Chondrocyte (in vitro differentiated cells): ENCODE data around the gene KAZN. TPM values are rescaled to one million over a fixed set of nuclear protein-coding genes. Genes with fewer than 3 reads are reported as not detected.
A peak's percentile ranks its signal among the peaks of the same experiment; 100 is the strongest.

Source experiments
- DNase-seq: peaks from one replicate; pipeline ENCODE4 v3.0.0; 2021; ENCODE audit warnings: mixed read lengths, low spot score
- H3K27ac Mint-ChIP-seq: one replicate; pipeline ENCODE4 v1.8.0; 2021; ENCODE audit warnings: mild to moderate bottlenecking, moderate library complexity, mixed read lengths; ENCODE audit not compliant: unreplicated experiment
- H3K27me3 Mint-ChIP-seq: 2 replicates; pipeline ENCODE4 v1.8.0; 2021; ENCODE audit warnings: low read depth, mixed read lengths
- H3K36me3 Mint-ChIP-seq: 2 replicates; pipeline ENCODE4 v1.8.0; 2021; ENCODE audit warnings: low read depth, mixed read lengths
- H3K4me1 Mint-ChIP-seq: 2 replicates; pipeline ENCODE4 v1.8.0; 2021; ENCODE audit warnings: low read depth, mild to moderate bottlenecking, mixed read lengths
- H3K4me3 Mint-ChIP-seq: one replicate; pipeline ENCODE4 v1.8.0; 2021; ENCODE audit warnings: mild to moderate bottlenecking, moderate library complexity, mixed read lengths; ENCODE audit not compliant: unreplicated experiment
- H3K9me3 Mint-ChIP-seq: 2 replicates; pipeline ENCODE4 v1.8.0; 2021; ENCODE audit warnings: low read depth, mixed read lengths
- total RNA-seq: library from RNA; stranded (reverse); gene quantifications from 3 replicates; pipeline ENCODE4 v1.2.1, GENCODE V29; 2021
- TF ChIP-seq, protein P1 (sequence below): fragments of 200-600 bp; sonication (generic); IDR thresholded peaks from 2 replicates; pipeline ENCODE4 v1.5.0; 2021; ENCODE audit warnings: antibody characterized with exemption, mild to moderate bottlenecking, moderate library complexity

KAZN gene
- total RNA-seq, 1 donor from 2014 or later: 29.6 TPM

GRCh38 chr1:14794906-14795305 lies 196.4 kb downstream of the KAZN start:
- H3K27ac Mint-ChIP-seq: no peak overlapping the region
- H3K9me3 Mint-ChIP-seq: no peaks in the 10 kb centered on the region
- no peak overlapping the region for H3K4me3 Mint-ChIP-seq
- no peaks in the 10 kb centered on the region for H3K36me3 Mint-ChIP-seq
- H3K4me1 Mint-ChIP-seq: no peaks in the 10 kb centered on the region
- DNase-seq: no peak
- TF ChIP-seq, protein P1, sequence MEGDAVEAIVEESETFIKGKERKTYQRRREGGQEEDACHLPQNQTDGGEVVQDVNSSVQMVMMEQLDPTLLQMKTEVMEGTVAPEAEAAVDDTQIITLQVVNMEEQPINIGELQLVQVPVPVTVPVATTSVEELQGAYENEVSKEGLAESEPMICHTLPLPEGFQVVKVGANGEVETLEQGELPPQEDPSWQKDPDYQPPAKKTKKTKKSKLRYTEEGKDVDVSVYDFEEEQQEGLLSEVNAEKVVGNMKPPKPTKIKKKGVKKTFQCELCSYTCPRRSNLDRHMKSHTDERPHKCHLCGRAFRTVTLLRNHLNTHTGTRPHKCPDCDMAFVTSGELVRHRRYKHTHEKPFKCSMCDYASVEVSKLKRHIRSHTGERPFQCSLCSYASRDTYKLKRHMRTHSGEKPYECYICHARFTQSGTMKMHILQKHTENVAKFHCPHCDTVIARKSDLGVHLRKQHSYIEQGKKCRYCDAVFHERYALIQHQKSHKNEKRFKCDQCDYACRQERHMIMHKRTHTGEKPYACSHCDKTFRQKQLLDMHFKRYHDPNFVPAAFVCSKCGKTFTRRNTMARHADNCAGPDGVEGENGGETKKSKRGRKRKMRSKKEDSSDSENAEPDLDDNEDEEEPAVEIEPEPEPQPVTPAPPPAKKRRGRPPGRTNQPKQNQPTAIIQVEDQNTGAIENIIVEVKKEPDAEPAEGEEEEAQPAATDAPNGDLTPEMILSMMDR: no peak
- peaks cover 13% of the 10 kb centered on the region for H3K27me3 Mint-ChIP-seq

GRCh38 chr1:14795589-14795988 lies 197.1 kb downstream of the KAZN start:
- Mint-ChIP-seq H3K4me1 (no peaks in the 10 kb centered on the region), H3K27ac (no peak overlapping the region), H3K9me3 (no peaks in the 10 kb centered on the region), H3K36me3 (no peaks in the 10 kb centered on the region), H3K27me3 (peaks cover 13% of the 10 kb centered on the region), H3K4me3 (no peak overlapping the region)
- no peak for DNase-seq
- TF ChIP-seq, protein P1: no peak

DNA sequence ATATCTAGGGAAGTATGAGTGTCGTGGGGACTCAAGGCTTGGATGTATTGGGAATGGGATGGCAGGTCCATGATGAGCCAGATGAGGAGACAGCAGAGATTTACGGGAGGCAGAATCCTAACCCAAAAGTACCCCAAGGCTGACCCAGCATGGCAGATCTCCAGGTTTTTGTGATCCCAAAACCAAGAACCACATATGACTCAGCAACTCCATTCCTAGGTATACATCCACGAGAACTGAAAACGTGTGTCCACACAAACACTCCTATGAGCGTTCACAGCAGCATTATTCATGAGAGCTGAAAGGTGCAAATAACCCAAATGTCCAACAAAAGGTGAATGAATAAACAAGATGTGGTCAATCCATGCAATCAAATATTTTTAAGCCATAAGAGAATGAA lies 201.5 kb downstream of the KAZN start:
- Mint-ChIP-seq H3K9me3 (no peaks in the 10 kb centered on the region), H3K4me1 (no peaks in the 10 kb centered on the region), H3K36me3 (no peaks in the 10 kb centered on the region), H3K27me3 (peaks cover 2% of the 10 kb centered on the region), H3K27ac (no peak overlapping the region), H3K4me3 (no peak overlapping the region)
- TF ChIP-seq, protein P1: no peak
- DNase-seq: no peak

- H3K4me1 Mint-ChIP-seq: no peaks in the 10 kb centered on the region
- no peak overlapping the region for H3K4me3 Mint-ChIP-seq
- no peak overlapping the region for H3K27ac Mint-ChIP-seq
- no peaks in the 10 kb centered on the region for H3K36me3 Mint-ChIP-seq
- DNase-seq: no peak
- TF ChIP-seq, protein P1: no peak
- peaks cover 2% of the 10 kb centered on the region for H3K27me3 Mint-ChIP-seq
- no peaks in the 10 kb centered on the region for H3K9me3 Mint-ChIP-seq
Observed at GRCh38 chr1:14800500-14801076, 202.1 kb downstream of the KAZN start.

DNA sequence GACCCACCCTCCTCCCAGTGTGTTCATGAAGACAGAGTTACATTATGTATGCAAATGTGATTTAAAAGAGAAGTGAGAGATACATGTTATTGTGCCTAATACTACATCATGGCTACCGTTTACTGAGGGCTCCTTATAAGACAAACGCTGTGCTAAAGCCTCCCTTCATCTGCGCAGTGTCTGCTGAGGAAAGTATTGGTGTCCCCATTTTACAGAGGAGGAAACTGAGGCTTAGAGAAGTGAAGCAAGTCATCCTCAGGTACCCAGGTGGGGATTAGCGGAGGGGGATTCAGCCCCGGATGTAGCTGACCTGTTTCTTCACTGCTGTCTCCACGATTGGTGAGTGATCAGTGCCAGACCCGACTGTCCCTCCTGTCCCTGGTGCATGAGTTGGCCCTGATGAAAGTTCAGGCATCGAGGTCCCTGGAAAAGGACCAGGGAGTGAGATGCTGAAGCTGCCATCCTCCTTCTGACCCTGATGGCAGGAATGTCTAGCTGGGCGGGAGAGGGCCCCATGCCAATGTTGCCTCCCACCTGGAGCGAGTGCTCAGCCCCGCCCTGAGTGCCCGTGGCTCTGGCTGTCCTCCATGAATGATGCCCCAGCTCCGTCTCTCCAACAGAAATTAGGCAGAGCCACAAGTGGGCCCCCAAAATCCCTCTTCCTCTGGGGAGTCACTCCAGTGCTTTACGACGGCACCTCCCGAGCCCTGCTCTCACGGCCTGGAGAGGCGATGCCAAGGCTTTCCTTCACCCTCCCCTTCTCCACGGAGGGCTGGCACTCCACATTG lies 204.7 kb downstream of the KAZN start:
- TF ChIP-seq, protein P1: no peak
- Mint-ChIP-seq H3K27me3 (peaks cover 2% of the 10 kb centered on the region), H3K9me3 (peaks cover 13% of the 10 kb centered on the region), H3K4me1 (no peaks in the 10 kb centered on the region), H3K27ac (no peak overlapping the region), H3K36me3 (peaks cover 2% of the 10 kb centered on the region), H3K4me3 (no peak overlapping the region)
- peak; percentile 84 for DNase-seq
